SK-N-SH (cell line): ENCODE measurements around the gene PSG6.
"Not testable (repeated sequence)": the region's sequence is repeated elsewhere in the genome, so short reads cannot be mapped to it uniquely, and the experiment has no call there.

Source experiments
- CTCF ChIP-seq: fragments of 200-600 bp; sonication (generic); IDR thresholded peaks from 2 replicates; pipeline ENCODE4 v1.6.1; 2017; ENCODE audit warnings: antibody characterized with exemption, mild to moderate bottlenecking, moderate library complexity
- EP300 ChIP-seq, 2 experiments: IDR thresholded peaks; 2 replicates each; pipeline versions ENCODE4 v1.4.0 to v1.6.1; 2012; ENCODE audit warnings: borderline replicate concordance in 1 of 2, low read depth in 1 of 2, low read length in 1 of 2
- EZH2phosphoT487 ChIP-seq: fragments of 200-600 bp; sonication (generic); IDR thresholded peaks from 2 replicates; pipeline ENCODE4 v1.6.1; 2017; ENCODE audit warnings: low read depth, mixed run types, mild to moderate bottlenecking, antibody characterized with exemption, moderate library complexity, borderline replicate concordance
- FOXM1 ChIP-seq: IDR thresholded peaks from 2 replicates; pipeline ENCODE4 v1.4.0; 2012; ENCODE audit warnings: low read depth, mild to moderate bottlenecking
- GABPA ChIP-seq: IDR thresholded peaks from 2 replicates; pipeline ENCODE4 v1.4.0; 2012; ENCODE audit warnings: low read depth, mild to moderate bottlenecking
- JUND ChIP-seq: IDR thresholded peaks from 2 replicates; pipeline ENCODE4 v1.4.0; 2012
- MEF2A ChIP-seq: IDR thresholded peaks from 2 replicates; pipeline ENCODE4 v1.4.0; 2012; ENCODE audit warnings: low read depth, borderline replicate concordance
- MXI1 ChIP-seq: IDR thresholded peaks from 2 replicates; pipeline ENCODE4 v1.6.1; 2012; ENCODE audit warnings: mild to moderate bottlenecking, low read depth, low read length, improper control_type of control experiment
- POLR2AphosphoS5 ChIP-seq: IDR thresholded peaks from 2 replicates; pipeline ENCODE4 v1.6.1; 2012; ENCODE audit warnings: low read depth, low read length
- RFX5 ChIP-seq: IDR thresholded peaks from 2 replicates; pipeline ENCODE4 v1.6.1; 2012; ENCODE audit warnings: mild to moderate bottlenecking, improper control_type of control experiment, low read length
- TAF1 ChIP-seq: IDR thresholded peaks from 2 replicates; pipeline ENCODE4 v1.6.1; 2012; ENCODE audit warnings: low read depth, mild to moderate bottlenecking, low read length, moderate library complexity, borderline replicate concordance
- YY1 ChIP-seq: IDR thresholded peaks from 2 replicates; pipeline ENCODE4 v1.4.0; 2012; ENCODE audit warnings: low read depth, mild to moderate bottlenecking
- TF ChIP-seq, protein P1 (sequence below): fragments of 150-350 bp; IDR thresholded peaks from 2 replicates; pipeline ENCODE4 v1.6.1; 2017; ENCODE audit warnings: antibody characterized with exemption, low read length, low read depth, borderline replicate concordance
- TF ChIP-seq, protein P2 (sequence below): IDR thresholded peaks from 2 replicates; pipeline ENCODE4 v1.4.0; 2012; ENCODE audit warnings: low read depth, borderline replicate concordance

DNA sequence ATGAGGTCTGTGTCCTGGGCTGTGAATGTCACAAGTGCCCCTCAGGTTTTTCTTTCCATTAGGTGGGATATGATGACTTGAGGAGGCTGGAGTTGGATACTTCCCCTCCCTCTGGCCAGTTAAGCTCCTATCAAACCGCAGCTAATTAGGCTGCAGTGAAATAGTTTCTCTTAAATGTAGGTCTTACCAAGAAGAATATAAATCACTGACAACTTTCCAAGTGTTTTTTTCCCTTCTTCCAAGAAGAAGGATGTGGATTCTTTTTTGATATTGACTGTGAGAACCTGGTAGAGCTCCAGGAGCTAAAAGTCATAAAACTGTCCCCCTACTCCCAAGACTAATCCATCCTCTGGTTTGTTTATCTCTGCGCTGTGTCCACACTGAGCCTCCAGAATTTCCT is 33.8 kb upstream of the PSG6 start:
- not testable (repeated sequence) for TF ChIP-seq EZH2phosphoT487; JUND; CTCF; EP300 (IDR thresholded peaks at IDR 0.05; ENCODE audit: borderline replicate concordance in 1 of 2, low read depth in 1 of 2, low read length in 1 of 2); YY1; FOXM1; MEF2A; TAF1; POLR2AphosphoS5; RFX5; MXI1; GABPA
- TF ChIP-seq, protein P1, sequence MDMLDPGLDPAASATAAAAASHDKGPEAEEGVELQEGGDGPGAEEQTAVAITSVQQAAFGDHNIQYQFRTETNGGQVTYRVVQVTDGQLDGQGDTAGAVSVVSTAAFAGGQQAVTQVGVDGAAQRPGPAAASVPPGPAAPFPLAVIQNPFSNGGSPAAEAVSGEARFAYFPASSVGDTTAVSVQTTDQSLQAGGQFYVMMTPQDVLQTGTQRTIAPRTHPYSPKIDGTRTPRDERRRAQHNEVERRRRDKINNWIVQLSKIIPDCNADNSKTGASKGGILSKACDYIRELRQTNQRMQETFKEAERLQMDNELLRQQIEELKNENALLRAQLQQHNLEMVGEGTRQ = not testable (repeated sequence)
- TF ChIP-seq, protein P2, sequence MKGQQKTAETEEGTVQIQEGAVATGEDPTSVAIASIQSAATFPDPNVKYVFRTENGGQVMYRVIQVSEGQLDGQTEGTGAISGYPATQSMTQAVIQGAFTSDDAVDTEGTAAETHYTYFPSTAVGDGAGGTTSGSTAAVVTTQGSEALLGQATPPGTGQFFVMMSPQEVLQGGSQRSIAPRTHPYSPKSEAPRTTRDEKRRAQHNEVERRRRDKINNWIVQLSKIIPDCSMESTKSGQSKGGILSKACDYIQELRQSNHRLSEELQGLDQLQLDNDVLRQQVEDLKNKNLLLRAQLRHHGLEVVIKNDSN = not testable (repeated sequence)
